H54 (cell line): ENCODE data around the gene CRYBG2.

Source experiments
- DNase-seq: peaks from one replicate; pipeline ENCODE4 v3.0.0; 2011; ENCODE audit warnings: low spot score, mixed read lengths; ENCODE audit not compliant: insufficient read length
- FAIRE-seq: peaks from 3 replicates; lab custom pipeline; 2011; peaks lifted over from hg19 to GRCh38; lab: Jason Lieb, UNC
- POLR2A ChIP-seq: IDR thresholded peaks from 2 replicates; pipeline ENCODE4 v1.6.1; 2011; ENCODE audit warnings: low read depth, mild to moderate bottlenecking, low read length

CRYBG2 gene

GRCh38 chr1:26278724-26279455 is 75.0 kb downstream of the CRYBG2 start:
- no peak for TF ChIP-seq POLR2A
- FAIRE-seq (no peak), DNase-seq (no peak)

DNA sequence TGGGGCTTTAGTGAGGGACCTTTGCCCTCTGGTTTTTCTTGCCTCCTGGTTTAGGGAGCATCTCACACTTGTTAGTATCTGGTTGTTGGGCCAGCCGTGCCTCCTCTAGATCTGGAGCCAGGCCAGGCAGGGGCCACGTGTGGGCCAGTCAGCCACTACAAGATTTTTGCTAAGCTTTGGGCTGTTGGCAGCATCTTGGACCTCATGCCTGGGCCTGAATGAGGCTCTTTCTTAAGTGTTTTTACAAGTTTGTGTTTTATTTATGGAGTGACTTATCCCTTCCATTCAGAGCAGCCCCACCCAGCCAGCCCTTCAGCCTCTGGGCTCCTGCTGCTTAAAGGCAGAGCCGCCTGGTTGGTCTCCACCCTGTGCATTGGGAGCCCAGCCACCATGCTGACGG is 75.6 kb downstream of the CRYBG2 start:
- FAIRE-seq: no peak
- DNase-seq: peak; percentile 28
- no peak for TF ChIP-seq POLR2A

GRCh38 chr1:26277719-26278118 is 76.2 kb downstream of the CRYBG2 start:
- FAIRE-seq: no peak
- no peak for TF ChIP-seq POLR2A
- no peak for DNase-seq

DNA sequence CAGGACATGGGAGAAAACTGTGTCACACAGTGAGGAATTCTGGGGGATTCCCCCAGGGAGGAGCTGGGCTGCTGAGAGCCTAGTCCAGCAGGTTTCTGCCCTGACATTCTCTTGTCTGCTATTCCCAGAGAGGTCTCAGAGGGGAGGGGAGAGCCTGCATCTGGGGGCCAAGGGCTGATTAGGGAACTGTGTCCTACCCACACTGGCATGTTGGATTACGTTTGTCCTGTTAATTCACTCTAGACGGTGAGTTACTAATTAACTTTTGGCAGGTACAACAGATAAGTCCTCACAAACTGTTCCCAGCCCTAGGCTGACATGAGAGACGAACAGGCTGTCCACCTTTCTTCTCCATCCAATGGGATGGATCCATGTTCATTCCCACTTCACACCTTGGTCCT is 76.7 kb downstream of the CRYBG2 start:
- TF ChIP-seq POLR2A: no peak
- no peak for DNase-seq
- FAIRE-seq: no peak

DNA sequence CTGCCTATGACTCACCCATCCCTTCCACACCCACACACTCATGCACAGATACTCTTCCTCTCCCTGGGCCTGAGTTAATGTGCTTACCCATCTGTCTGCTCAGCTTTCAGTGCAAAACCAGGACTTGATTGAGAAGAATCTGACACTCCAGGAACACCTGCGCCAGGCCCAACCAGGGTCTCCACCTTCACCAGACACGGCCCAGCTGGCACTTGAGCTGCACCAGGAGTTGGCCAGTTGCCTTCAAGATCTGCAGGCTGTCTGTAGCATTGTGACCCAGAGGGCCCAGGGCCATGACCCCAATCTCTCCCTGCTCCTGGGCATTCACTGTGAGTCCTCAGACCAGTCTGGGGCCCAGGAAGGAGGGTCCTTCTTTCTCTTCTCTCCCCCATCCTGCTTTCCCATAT is 77.5 kb downstream of the CRYBG2 start:
- FAIRE-seq: peak; percentile 91
- DNase-seq: no peak
- no peak for TF ChIP-seq POLR2A

GRCh38 chr1:26275580-26276431 is 78.1 kb downstream of the CRYBG2 start:
- DNase-seq: peak; percentile 62
- TF ChIP-seq POLR2A: no peak
- no peak for FAIRE-seq

- TF ChIP-seq POLR2A: no peak
- FAIRE-seq: no peak
- DNase-seq: no peak
Observed at GRCh38 chr1:26274801-26275425, 79.0 kb downstream of the CRYBG2 start.
